ENCODE results near the gene NLGN2. TPM values are rescaled to one million over a fixed set of nuclear protein-coding genes. Genes with fewer than 3 reads are reported as not detected.

Gene NLGN2
- polyA plus RNA-seq, 1 experiment: 8.9 TPM

DNA sequence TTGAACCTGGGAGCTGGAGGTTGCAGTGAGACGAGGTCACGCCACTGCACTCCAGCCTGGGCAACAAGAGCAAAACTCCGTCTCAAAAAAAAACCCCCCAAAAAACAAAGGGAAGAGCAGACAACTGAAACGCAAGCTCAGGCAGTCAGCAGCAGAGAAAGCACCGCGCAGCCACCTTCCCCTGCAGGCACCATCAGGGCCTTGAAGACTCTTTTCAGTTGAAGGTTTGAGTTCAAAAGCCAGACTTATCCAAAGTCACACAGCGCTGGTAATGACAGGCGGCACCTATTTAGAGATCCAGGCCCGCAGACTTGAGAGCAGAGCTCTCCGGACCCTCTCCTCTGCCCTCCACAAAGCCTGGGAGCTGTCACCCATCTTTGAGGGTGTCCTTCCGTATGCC, 60.6 kb downstream of the NLGN2 start:
- no peak overlapping the region for H3K4me3 ChIP-seq (ENCODE audit: low read depth, low read length)
- TF ChIP-seq CTCF (IDR thresholded peaks at IDR 0.05; ENCODE audit: low read depth, low read length): no peak
- H3K27me3 ChIP-seq (ENCODE audit: control insufficient read depth, insufficient read depth, low read length): no peaks in the 10 kb centered on the region
- ChIA-PET CTCF (interaction anchor here (0.8 kb wide), 1 partner anchor 92 kb away, joined by 3 read pairs; no protein-coding TSS in a partner anchor), POLR2A (interaction anchor here (1.9 kb wide), 1 partner anchor 10 kb away, joined by 6 read pairs; the partner anchor contains the start of gene ZBTB4)
- no peak overlapping the region for H3K27ac ChIP-seq (ENCODE audit: low read depth, low read length)
- no peaks in the 10 kb centered on the region for H3K9me3 ChIP-seq (ENCODE audit: control insufficient read depth, insufficient read depth, low read length)
- DNase-seq (ENCODE audit: low read depth, low spot score): no peak

GRCh38 chr17:7468804-7469389, 61.3 kb downstream of the NLGN2 start:
- ChIA-PET POLR2A (interaction anchor here (1.9 kb wide), 1 partner anchor 10 kb away, joined by 6 read pairs; the partner anchor contains the start of gene ZBTB4), CTCF (interaction anchor here (0.8 kb wide), 1 partner anchor 92 kb away, joined by 3 read pairs; no protein-coding TSS in a partner anchor)
- Histone ChIP-seq H3K9me3 (ENCODE audit: control insufficient read depth, insufficient read depth, low read length) (no peaks in the 10 kb centered on the region), H3K27ac (ENCODE audit: low read depth, low read length) (no peak overlapping the region), H3K4me3 (ENCODE audit: low read depth, low read length) (no peak overlapping the region), H3K27me3 (ENCODE audit: control insufficient read depth, insufficient read depth, low read length) (no peaks in the 10 kb centered on the region)
- TF ChIP-seq CTCF (IDR thresholded peaks at IDR 0.05; ENCODE audit: low read depth, low read length): no peak
- DNase-seq (ENCODE audit: low read depth, low spot score): no peak

Other genes starting within 250 kb of the NLGN2 start
- 1.1 and 1.5 TPM in 2 replicates for gene ASGR1, start 228.5 kb upstream of the NLGN2 start, polyA plus RNA-seq (2011; rRNA removed)
- gene DLG4, start 188.0 kb upstream of the NLGN2 start, polyA plus RNA-seq (2011; rRNA removed): 10.2 and 11.6 TPM in 2 replicates
- gene ACADVL, start 187.9 kb upstream of the NLGN2 start, polyA plus RNA-seq (2011; rRNA removed): 217 and 262 TPM in 2 replicates
- 5.1 and 8.2 TPM in 2 replicates for gene DVL2, start 173.3 kb upstream of the NLGN2 start, polyA plus RNA-seq (2011; rRNA removed)
- gene PHF23, start 168.4 kb upstream of the NLGN2 start, polyA plus RNA-seq (2011; rRNA removed): 56.3 and 58.7 TPM in 2 replicates
- 929 and 984 TPM in 2 replicates for gene GABARAP, start 165.4 kb upstream of the NLGN2 start, polyA plus RNA-seq (2011; rRNA removed)
- gene CTDNEP1, start 156.1 kb upstream of the NLGN2 start, polyA plus RNA-seq (2011; rRNA removed): 115 and 151 TPM in 2 replicates
- gene ELP5, start 155.6 kb upstream of the NLGN2 start, polyA plus RNA-seq (2011; rRNA removed): 25.9 and 28.0 TPM in 2 replicates
- gene CLDN7, start 145.4 kb upstream of the NLGN2 start, polyA plus RNA-seq (2011; rRNA removed): 0.84 and 1.0 TPM in 2 replicates
- 0.15 and 0.21 TPM in 2 replicates for gene SLC2A4, start 126.1 kb upstream of the NLGN2 start, polyA plus RNA-seq (2011; rRNA removed)
- gene YBX2, start 113.2 kb upstream of the NLGN2 start, polyA plus RNA-seq (2011; rRNA removed): 0.02 TPM in 1 of 2 replicates, not detected in the other
- gene EIF5A, start 100.2 kb upstream of the NLGN2 start, polyA plus RNA-seq (2011; rRNA removed): 466 and 469 TPM in 2 replicates
- gene GPS2, start 92.5 kb upstream of the NLGN2 start, polyA plus RNA-seq (2011; rRNA removed): 21.5 and 22.2 TPM in 2 replicates
- gene NEURL4, start 78.5 kb upstream of the NLGN2 start, polyA plus RNA-seq (2011; rRNA removed): 7.3 and 9.6 TPM in 2 replicates
- gene ACAP1, start 71.3 kb upstream of the NLGN2 start, polyA plus RNA-seq (2011; rRNA removed): 0.35 and 0.74 TPM in 2 replicates
- 12.1 and 13.8 TPM in 2 replicates for gene KCTD11, start 55.7 kb upstream of the NLGN2 start, polyA plus RNA-seq (2011; rRNA removed)
- not detected in 2 replicates for gene TMEM95, start 52.7 kb upstream of the NLGN2 start, polyA plus RNA-seq (2011; rRNA removed)
- gene TNK1, start 26.8 kb upstream of the NLGN2 start, polyA plus RNA-seq (2011; rRNA removed): 0.22 and 0.25 TPM in 2 replicates
- 35.2 and 53.0 TPM in 2 replicates for gene PLSCR3, start 13.3 kb upstream of the NLGN2 start, polyA plus RNA-seq (2011; rRNA removed)
- gene TMEM256, start 3.7 kb upstream of the NLGN2 start, polyA plus RNA-seq (2011; rRNA removed): 83.8 and 104 TPM in 2 replicates
- gene SPEM1, start 12.5 kb downstream of the NLGN2 start, polyA plus RNA-seq (2011; rRNA removed): not detected in 2 replicates
- gene SPEM2, start 17.8 kb downstream of the NLGN2 start, polyA plus RNA-seq (2011; rRNA removed): not detected in 2 replicates
- not detected in 2 replicates for gene SPEM3, start 21.0 kb downstream of the NLGN2 start, polyA plus RNA-seq (2011; rRNA removed)
- gene TMEM102, start 27.6 kb downstream of the NLGN2 start, polyA plus RNA-seq (2011; rRNA removed): 1.0 and 1.1 TPM in 2 replicates
- gene FGF11, start 31.7 kb downstream of the NLGN2 start, polyA plus RNA-seq (2011; rRNA removed): 0.58 and 0.63 TPM in 2 replicates
- 5.3 and 6.3 TPM in 2 replicates for gene CHRNB1, start 37.2 kb downstream of the NLGN2 start, polyA plus RNA-seq (2011; rRNA removed)
- gene ZBTB4, start 71.8 kb downstream of the NLGN2 start, polyA plus RNA-seq (2011; rRNA removed): 18.8 and 22.3 TPM in 2 replicates
- not detected in 2 replicates for gene SLC35G6, start 73.6 kb downstream of the NLGN2 start, polyA plus RNA-seq (2011; rRNA removed)
- 18.4 and 35.0 TPM in 2 replicates for gene POLR2A, start 76.5 kb downstream of the NLGN2 start, polyA plus RNA-seq (2011; rRNA removed)
- gene TNFSF12, start 141.2 kb downstream of the NLGN2 start, polyA plus RNA-seq (2011; rRNA removed): 26.0 and 27.1 TPM in 2 replicates
- gene TNFSF13, start 150.9 kb downstream of the NLGN2 start, polyA plus RNA-seq (2011; rRNA removed): 0.83 and 1.0 TPM in 2 replicates
- 67.6 and 73.4 TPM in 2 replicates for gene SENP3, start 154.1 kb downstream of the NLGN2 start, polyA plus RNA-seq (2011; rRNA removed)
- 34.1 and 39.6 TPM in 2 replicates for gene CD68, start 171.8 kb downstream of the NLGN2 start, polyA plus RNA-seq (2011; rRNA removed)
- gene MPDU1, start 176.0 kb downstream of the NLGN2 start, polyA plus RNA-seq (2011; rRNA removed): 128 and 131 TPM in 2 replicates
- gene SOX15, start 182.2 kb downstream of the NLGN2 start, polyA plus RNA-seq (2011; rRNA removed): 0.24 and 0.29 TPM in 2 replicates
- 24.6 and 29.4 TPM in 2 replicates for gene FXR2, start 207.1 kb downstream of the NLGN2 start, polyA plus RNA-seq (2011; rRNA removed)
- 54.1 and 61.5 TPM in 2 replicates for gene SAT2, start 220.0 kb downstream of the NLGN2 start, polyA plus RNA-seq (2011; rRNA removed)
- 0.35 and 0.50 TPM in 2 replicates for gene SHBG, start 222.3 kb downstream of the NLGN2 start, polyA plus RNA-seq (2011; rRNA removed)
- gene ATP1B2, start 243.1 kb downstream of the NLGN2 start, polyA plus RNA-seq (2011; rRNA removed): 0.05 and 0.11 TPM in 2 replicates

Data from AG04450 (cell line).